Thymus (tissue), 11 donors: ENCODE data around the gene MXD1. TPM values are rescaled to one million over a fixed set of nuclear protein-coding genes. Genes with fewer than 3 reads are reported as not detected.

ENCODE experiments used
- DNase-seq, 9 donors: peaks; one replicate each; pipeline ENCODE4 v3.0.0-alpha.2; 2013; ENCODE audit warnings: low spot score in 9 of 9, low read depth in 6 of 9, missing footprints in 1 of 9
- H3K27ac ChIP-seq, 2 donors: one replicate each; pipeline ENCODE4 v1.5.1; 2013; ENCODE audit warnings: control low read depth in 1 of 2, low read depth in 1 of 2, low read length in 1 of 2, mild to moderate bottlenecking in 1 of 2, moderate library complexity in 1 of 2
- H3K27me3 ChIP-seq, 2 donors: one replicate each; pipeline ENCODE4 v1.5.1; 2013; ENCODE audit warnings: low read length in 1 of 2; ENCODE audit not compliant: control insufficient read depth in 2 of 2, insufficient read depth in 1 of 2
- H3K36me3 ChIP-seq, 2 donors: one replicate each; pipeline ENCODE4 v1.5.1; 2013; ENCODE audit warnings: low read length in 1 of 2, mild to moderate bottlenecking in 1 of 2, moderate library complexity in 1 of 2; ENCODE audit not compliant: control insufficient read depth in 2 of 2, insufficient read depth in 2 of 2
- H3K4me1 ChIP-seq, 2 donors: one replicate each; pipeline ENCODE4 v1.5.1; 2013; ENCODE audit warnings: low read length in 2 of 2; ENCODE audit not compliant: control insufficient read depth in 2 of 2, insufficient read depth in 2 of 2
- H3K4me3 ChIP-seq, 2 donors: one replicate each; pipeline ENCODE4 v1.5.1; 2013; ENCODE audit warnings: low read length in 2 of 2, control low read depth in 1 of 2, mild to moderate bottlenecking in 1 of 2
- H3K9me3 ChIP-seq, 2 donors: one replicate each; pipeline ENCODE4 v1.5.1; 2013; ENCODE audit warnings: low read length in 1 of 2, mild to moderate bottlenecking in 1 of 2; ENCODE audit not compliant: control insufficient read depth in 2 of 2, insufficient read depth in 1 of 2
- WGBS: extraction: QIAGEN DNeasy Blood & Tissue Kit; methylation state at CpG from one replicate; pipeline ENCODE4 v1.1.7; 2013; 5-methylcytosine and 5-hydroxymethylcytosine counted together
- polyA plus RNA-seq: library from polyadenylated mRNA; stranded (reverse); fragments of 200-250 nt; gene quantifications from one replicate; pipeline ENCODE4 v1.2.3, GENCODE V29; 2013
- total RNA-seq: library from RNA; stranded (reverse); fragments of 120-200 nt; gene quantifications from one replicate; pipeline ENCODE4 v1.2.4, GENCODE V29; 2013
- donor health status: healthy.

MXD1 gene
- total and polyA plus RNA-seq, 2 donors: 12.7 to 12.8 TPM

GRCh38 chr2:69956475-69956979 is 41.6 kb downstream of the MXD1 start:
- Histone ChIP-seq H3K9me3 (peaks cover 0 to 9% of the 10 kb centered on the region in 2 donors), H3K4me3 (no peak overlapping the region), H3K27me3 (no peaks in the 10 kb centered on the region), H3K4me1 (peaks cover 17 to 47% of the 10 kb centered on the region in 2 donors), H3K27ac (no peak overlapping the region), H3K36me3 (no peaks in the 10 kb centered on the region)
- WGBS: 99% methylated on average over 6 of the region's 6 CpGs
- DNase-seq: no peak

- Histone ChIP-seq H3K36me3 (no peaks in the 10 kb centered on the region), H3K4me3 (no peak overlapping the region), H3K27ac (peak overlapping the region; percentile 43 to 86), H3K27me3 (no peaks in the 10 kb centered on the region), H3K9me3 (peaks cover 0 to 13% of the 10 kb centered on the region in 2 donors), H3K4me1 (peaks cover 18 to 50% of the 10 kb centered on the region in 2 donors)
- DNase-seq: peak; percentile 67 to 94 (median 85)
- WGBS: 4% methylated on average over 8 of the region's 8 CpGs
Observed at GRCh38 chr2:69957965-69958364, 43.1 kb downstream of the MXD1 start.

GRCh38 chr2:69958480-69958879 is 43.6 kb downstream of the MXD1 start:
- Histone ChIP-seq H3K4me1 (peaks cover 21 to 53% of the 10 kb centered on the region in 2 donors), H3K4me3 (no peak overlapping the region), H3K27me3 (no peaks in the 10 kb centered on the region), H3K27ac (peak overlapping the region in 1 of 2 donors; percentile 86), H3K36me3 (no peaks in the 10 kb centered on the region), H3K9me3 (peaks cover 0 to 14% of the 10 kb centered on the region in 2 donors)
- no peak for DNase-seq
- 91% methylated on average over 6 of the region's 6 CpGs for WGBS

- H3K36me3 ChIP-seq: no peaks in the 10 kb centered on the region
- DNase-seq: no peak
- H3K27ac ChIP-seq: no peak overlapping the region
- H3K4me1 ChIP-seq: peaks cover 21 to 60% of the 10 kb centered on the region in 2 donors
- no peaks in the 10 kb centered on the region for H3K27me3 ChIP-seq
- no peak overlapping the region for H3K4me3 ChIP-seq
- WGBS: 97% methylated on average over 5 of the region's 5 CpGs
- H3K9me3 ChIP-seq: peaks cover 0 to 14% of the 10 kb centered on the region in 2 donors
Observed at GRCh38 chr2:69959425-69959824, 44.5 kb downstream of the MXD1 start.

GRCh38 chr2:69960821-69961220 is 45.9 kb downstream of the MXD1 start:
- Histone ChIP-seq H3K9me3 (peaks cover 0 to 14% of the 10 kb centered on the region in 2 donors), H3K4me3 (no peak overlapping the region), H3K36me3 (no peaks in the 10 kb centered on the region), H3K27me3 (no peaks in the 10 kb centered on the region), H3K27ac (no peak overlapping the region), H3K4me1 (peaks cover 21 to 51% of the 10 kb centered on the region in 2 donors)
- WGBS: 98% methylated on average over 6 of the region's 6 CpGs
- no peak for DNase-seq

- H3K4me3 ChIP-seq: no peak within 1 kb of the TSS
- 98% methylated on average over 14 of the region's 14 CpGs for WGBS
- DNase-seq: no peak
- H3K9me3 ChIP-seq: peaks cover 0 to 14% of the 10 kb centered on the region in 2 donors
- H3K27ac ChIP-seq: no peak within 1 kb of the TSS
- H3K36me3 ChIP-seq: no peaks in the 10 kb centered on the region
- H3K27me3 ChIP-seq: no peaks in the 10 kb centered on the region
- H3K4me1 ChIP-seq: peaks cover 21 to 51% of the 10 kb centered on the region in 2 donors
Observed at GRCh38 chr2:69961496-69961895, 46.6 kb downstream of the MXD1 start, which contains the start of gene ASPRV1. Gene ASPRV1 (minus strand): TSS chr2:69961631. CDS start chr2:69961436, 195 bp downstream.

GRCh38 chr2:69962986-69963730 is 48.2 kb downstream of the MXD1 start:
- 94% methylated on average over 8 of the region's 8 CpGs for WGBS

GRCh38 chr2:69964353-69964841 is 49.5 kb downstream of the MXD1 start:
- H3K27me3 ChIP-seq: no peaks in the 10 kb centered on the region
- no peaks in the 10 kb centered on the region for H3K36me3 ChIP-seq
- DNase-seq: no peak
- no peak overlapping the region for H3K4me3 ChIP-seq
- peaks cover 0 to 5% of the 10 kb centered on the region in 2 donors for H3K9me3 ChIP-seq
- 95% methylated on average over 7 of the region's 7 CpGs for WGBS
- peaks cover 7 to 30% of the 10 kb centered on the region in 2 donors for H3K4me1 ChIP-seq
- no peak overlapping the region for H3K27ac ChIP-seq

More at GRCh38 chr2:69962986-69963730, 48.2 kb downstream of the MXD1 start:
- no peak overlapping the region for H3K27ac ChIP-seq
- no peaks in the 10 kb centered on the region for H3K36me3 ChIP-seq
- peaks cover 16 to 42% of the 10 kb centered on the region in 2 donors for H3K4me1 ChIP-seq
- no peaks in the 10 kb centered on the region for H3K27me3 ChIP-seq
- peaks cover 0 to 10% of the 10 kb centered on the region in 2 donors for H3K9me3 ChIP-seq
- H3K4me3 ChIP-seq: no peak overlapping the region
- DNase-seq: no peak

GRCh38 chr2:69965756-69966445 is 51.0 kb downstream of the MXD1 start:
- Histone ChIP-seq H3K4me3 (no peak overlapping the region), H3K4me1 (peaks cover 4 to 40% of the 10 kb centered on the region in 2 donors), H3K27me3 (no peaks in the 10 kb centered on the region), H3K9me3 (peaks cover 0 to 5% of the 10 kb centered on the region in 2 donors), H3K36me3 (no peaks in the 10 kb centered on the region), H3K27ac (no peak overlapping the region)
- 98% methylated on average over 8 of the region's 8 CpGs for WGBS
- DNase-seq: no peak
